Transverse colon (tissue), 4 donors: ENCODE measurements around the gene ME1. TPM values are rescaled to one million over a fixed set of nuclear protein-coding genes. Genes with fewer than 3 reads are reported as not detected.
"Not testable (repeated sequence)": the region's sequence is repeated elsewhere in the genome, so short reads cannot be mapped to it uniquely, and the experiment has no call there.

Source experiments
- DNase-seq: peaks from one replicate; pipeline ENCODE4 v3.0.0-alpha.2; 2019
- H3K27ac ChIP-seq, 4 donors: fragments of 200-600 bp; sonication (generic); 2 replicates each; pipeline ENCODE4 v1.5.1; 2016 to 2018; ENCODE audit warnings: inconsistent platforms in 4 of 4
- H3K27me3 ChIP-seq: fragments of 200-600 bp; sonication (generic); 2 replicates; pipeline ENCODE4 v1.5.1; 2017; ENCODE audit warnings: inconsistent platforms
- H3K36me3 ChIP-seq, 4 donors: fragments of 200-600 bp; sonication (generic); 2 replicates each; pipeline ENCODE4 v1.5.1; 2017 to 2019; ENCODE audit warnings: inconsistent platforms in 4 of 4
- H3K4me1 ChIP-seq, 4 donors: fragments of 200-600 bp; sonication (generic); 2 replicates each; pipeline ENCODE4 v1.5.1; 2017 to 2020; ENCODE audit warnings: inconsistent platforms in 4 of 4
- H3K4me3 ChIP-seq, 4 donors: fragments of 200-600 bp; sonication (generic); 1 replicate in 1 of 4; 2 replicates in 3 of 4; pipeline versions ENCODE4 v1.5.1 to v1.6.1; 2017 to 2019; ENCODE audit warnings: inconsistent platforms in 4 of 4
- H3K9me3 ChIP-seq, 2 donors: fragments of 200-600 bp; sonication (generic); 2 replicates each; pipeline ENCODE4 v1.5.1; 2017 to 2019; ENCODE audit warnings: inconsistent platforms in 2 of 2
- CTCF ChIP-seq, 5 experiments: fragments of 200-600 bp in 3 of 5; fragments of 450-650 bp in 2 of 5; sonication (generic) in 3 of 5; IDR thresholded peaks; 1 replicate in 2 of 5; 2 replicates in 3 of 5; pipeline ENCODE4 v1.5.1; 2016 to 2017; ENCODE audit warnings: antibody characterized with exemption in 5 of 5, inconsistent platforms in 3 of 5, mild to moderate bottlenecking in 2 of 5, moderate library complexity in 1 of 5
- EP300 ChIP-seq: sonication (generic); formaldehyde crosslinking; IDR thresholded peaks from one replicate; pipeline ENCODE4 v1.6.1; 2017; ENCODE audit warnings: antibody characterized with exemption, low read depth
- POLR2A ChIP-seq: fragments of 450-650 bp; IDR thresholded peaks from one replicate; pipeline ENCODE4 v1.6.1; 2016; ENCODE audit warnings: antibody characterized with exemption, mild to moderate bottlenecking, moderate library complexity
- POLR2AphosphoS5 ChIP-seq, 3 donors: sonication (generic); formaldehyde crosslinking; IDR thresholded peaks; one replicate each; pipeline ENCODE4 v1.6.1; 2016; ENCODE audit warnings: antibody characterized with exemption in 3 of 3
- WGBS, 2 donors: methylation state at CpG; one replicate each; pipeline ENCODE4 v1.1.5; 2018; ENCODE audit warnings: low coverage in 1 of 2; 5-methylcytosine and 5-hydroxymethylcytosine counted together
- in situ Hi-C, 4 donors: fragments of 200-750 bp; cut with MboI; loops; one replicate each; pipeline versions ENCODE4 v1.15.0 to v1.15.1; 2017; ENCODE audit warnings: low sequenced_read_pairs in 3 of 4, low pct_ligation_motif_present in 1 of 4, low pct_unique_long_range_greater_than_20kb in 1 of 4
- intact Hi-C: fragments of 100-400 bp; cut with DNase I; formaldehyde crosslinking; loops from one replicate; pipeline ENCODE4 v1.15.1; 2023; ENCODE audit warnings: low total_unique reads
- total RNA-seq, 4 donors: library from RNA; depleted of rRNA; stranded (reverse); fragments of >200 nt; gene quantifications; one replicate each; pipeline ENCODE4 v1.1.0, GENCODE V29; 2016

Gene ME1
- total RNA-seq, 4 donors from 2014 or later = 1.9 to 36.6 (median 6.0) TPM

- intact Hi-C loops = no loop called here
- 50 to 62% methylated on average over 1 of the region's 1 CpG for WGBS, 2 donors
- peaks cover 5 to 17% (median 12%) of the 10 kb centered on the region in 4 donors for H3K4me1 ChIP-seq
These were observed 31.7 kb upstream of the ME1 start for GRCh38 chr6:83462524-83462923.

GRCh38 chr6:83461438-83461837 lies 30.6 kb upstream of the ME1 start:
- no peaks in the 10 kb centered on the region for H3K9me3 ChIP-seq
- no peaks in the 10 kb centered on the region for H3K27me3 ChIP-seq
- DNase-seq = no peak
- in situ Hi-C loops = no loop called here
- TF ChIP-seq POLR2AphosphoS5 (IDR thresholded peaks at IDR 0.05) = no peak
- no peaks in the 10 kb centered on the region for H3K36me3 ChIP-seq
- intact Hi-C loops = no loop called here
- no peak overlapping the region for H3K4me3 ChIP-seq
- 73 to 88% methylated on average over 1 of the region's 1 CpG for WGBS, 2 donors
- peaks cover 5 to 17% (median 12%) of the 10 kb centered on the region in 4 donors for H3K4me1 ChIP-seq
- no peak overlapping the region for H3K27ac ChIP-seq

More at GRCh38 chr6:83462524-83462923, 31.7 kb upstream of the ME1 start:
- in situ Hi-C loops = no loop called here
- no peak for DNase-seq
- TF ChIP-seq POLR2AphosphoS5 (IDR thresholded peaks at IDR 0.05) = no peak
- no peak for TF ChIP-seq CTCF (IDR thresholded peaks at IDR 0.05)
- TF ChIP-seq POLR2A = no peak
- TF ChIP-seq EP300 = no peak
- Histone ChIP-seq H3K36me3 (no peaks in the 10 kb centered on the region), H3K27me3 (no peaks in the 10 kb centered on the region), H3K9me3 (no peaks in the 10 kb centered on the region), H3K4me3 (no peak overlapping the region), H3K27ac (no peak overlapping the region)

GRCh38 chr6:83459663-83460062 lies 28.8 kb upstream of the ME1 start:
- no peak overlapping the region for H3K4me3 ChIP-seq
- in situ Hi-C loops = no loop called here
- DNase-seq = no peak

GRCh38 chr6:83450015-83450414 lies 19.2 kb upstream of the ME1 start:
- H3K27ac ChIP-seq, H3K4me3 ChIP-seq, in situ Hi-C loops, intact Hi-C loops, H3K9me3 ChIP-seq, H3K27me3 ChIP-seq, DNase-seq, H3K4me1 ChIP-seq, H3K36me3 ChIP-seq: not testable (repeated sequence)
- WGBS, 2 donors = 89 to 95% methylated on average over 5 to 6 of the region's 6 CpGs

More at GRCh38 chr6:83459663-83460062, 28.8 kb upstream of the ME1 start:
- TF ChIP-seq POLR2AphosphoS5 (IDR thresholded peaks at IDR 0.05) = no peak
- no peak for TF ChIP-seq POLR2A
- TF ChIP-seq EP300 = no peak
- no peak for TF ChIP-seq CTCF (IDR thresholded peaks at IDR 0.05)
- Histone ChIP-seq H3K9me3 (no peaks in the 10 kb centered on the region), H3K36me3 (no peaks in the 10 kb centered on the region), H3K27ac (no peak overlapping the region), H3K4me1 (peaks cover 0 to 17% (median 8%) of the 10 kb centered on the region in 4 donors), H3K27me3 (no peaks in the 10 kb centered on the region)
- intact Hi-C loops = no loop called here

GRCh38 chr6:83444086-83444699 lies 13.3 kb upstream of the ME1 start:
- WGBS, 2 donors = 90% methylated on average over 9 of the region's 9 CpGs; no CpG with 5 or more reads in 1 of the 2 donors
- H3K36me3 ChIP-seq, H3K4me1 ChIP-seq, H3K27ac ChIP-seq, DNase-seq, H3K27me3 ChIP-seq, H3K9me3 ChIP-seq, in situ Hi-C loops, intact Hi-C loops, H3K4me3 ChIP-seq: not testable (repeated sequence)

GRCh38 chr6:83443516-83443915 lies 12.7 kb upstream of the ME1 start:
- Histone ChIP-seq H3K27ac (no peak overlapping the region), H3K27me3 (no peaks in the 10 kb centered on the region), H3K4me1 (no peaks in the 10 kb centered on the region), H3K36me3 (no peaks in the 10 kb centered on the region), H3K9me3 (no peaks in the 10 kb centered on the region), H3K4me3 (no peak overlapping the region)
- DNase-seq = no peak
- intact Hi-C loops (no loop called here), in situ Hi-C loops (no loop called here)
- TF ChIP-seq POLR2AphosphoS5 (IDR thresholded peaks at IDR 0.05) (no peak), POLR2A (no peak), EP300 (no peak), CTCF (IDR thresholded peaks at IDR 0.05) (no peak)
- 77 to 92% methylated on average over 3 to 4 of the region's 4 CpGs for WGBS, 2 donors
